ENCODE results near the gene ZYG11A. TPM values are rescaled to one million over a fixed set of nuclear protein-coding genes. Genes with fewer than 3 reads are reported as not detected.
"Not testable (repeated sequence)": the region's sequence is repeated elsewhere in the genome, so short reads cannot be mapped to it uniquely, and the experiment has no call there.

ZYG11A gene
- total and polyA plus RNA-seq, 2 donors from 2014 or later = 0.28 to 0.84 TPM

DNA sequence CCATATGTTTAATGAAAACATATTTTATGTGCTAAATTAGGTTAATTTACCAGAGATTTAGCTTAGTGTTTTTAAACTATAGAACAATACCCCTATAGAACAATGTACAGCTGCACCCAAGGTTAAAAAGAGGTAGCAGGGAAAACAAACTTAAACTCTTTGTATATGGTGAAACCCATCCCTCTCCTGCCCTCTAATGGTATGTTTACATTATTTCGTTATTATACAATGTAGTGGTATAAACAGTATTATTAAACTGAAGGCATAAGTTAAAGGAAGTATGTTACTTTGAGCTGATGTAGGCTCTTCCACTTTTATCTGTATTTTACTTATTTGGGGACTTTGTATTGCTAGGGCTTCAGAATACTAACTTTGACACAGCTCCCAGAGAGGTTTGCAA, 16.7 kb upstream of the ZYG11A start:
- TF ChIP-seq, protein P1, sequence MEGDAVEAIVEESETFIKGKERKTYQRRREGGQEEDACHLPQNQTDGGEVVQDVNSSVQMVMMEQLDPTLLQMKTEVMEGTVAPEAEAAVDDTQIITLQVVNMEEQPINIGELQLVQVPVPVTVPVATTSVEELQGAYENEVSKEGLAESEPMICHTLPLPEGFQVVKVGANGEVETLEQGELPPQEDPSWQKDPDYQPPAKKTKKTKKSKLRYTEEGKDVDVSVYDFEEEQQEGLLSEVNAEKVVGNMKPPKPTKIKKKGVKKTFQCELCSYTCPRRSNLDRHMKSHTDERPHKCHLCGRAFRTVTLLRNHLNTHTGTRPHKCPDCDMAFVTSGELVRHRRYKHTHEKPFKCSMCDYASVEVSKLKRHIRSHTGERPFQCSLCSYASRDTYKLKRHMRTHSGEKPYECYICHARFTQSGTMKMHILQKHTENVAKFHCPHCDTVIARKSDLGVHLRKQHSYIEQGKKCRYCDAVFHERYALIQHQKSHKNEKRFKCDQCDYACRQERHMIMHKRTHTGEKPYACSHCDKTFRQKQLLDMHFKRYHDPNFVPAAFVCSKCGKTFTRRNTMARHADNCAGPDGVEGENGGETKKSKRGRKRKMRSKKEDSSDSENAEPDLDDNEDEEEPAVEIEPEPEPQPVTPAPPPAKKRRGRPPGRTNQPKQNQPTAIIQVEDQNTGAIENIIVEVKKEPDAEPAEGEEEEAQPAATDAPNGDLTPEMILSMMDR (IDR thresholded peaks at IDR 0.05; ENCODE audit: borderline replicate concordance, extremely low read depth, insufficient read depth) = no peak
- DNase-seq (peak in 1 of 5 donors; percentile 9), FAIRE-seq (no peak)
- intact Hi-C loops (cut with DNase I) = no loop called here
- Histone ChIP-seq H3K36me3 (ENCODE audit: control insufficient read depth in 2 of 3, insufficient read depth in 3 of 3, low read length in 3 of 3) (peaks cover 2 to 13% (median 8%) of the 10 kb centered on the region in 3 donors), H3K27me3 (ENCODE audit: control insufficient read depth, insufficient read depth, low read length) (no peaks in the 10 kb centered on the region), H3K27ac (ENCODE audit: low read depth in 2 of 2, low read length in 2 of 2) (no peak overlapping the region), H3K9me3 (ENCODE audit: control insufficient read depth in 2 of 3, insufficient read depth in 1 of 3, low read length in 3 of 3) (no peaks in the 10 kb centered on the region), H3K9ac (ENCODE audit: low read length in 3 of 3) (no peak overlapping the region), H3K4me1 (ENCODE audit: control insufficient read depth in 2 of 3, insufficient read depth in 2 of 3, low read depth in 1 of 3, low read length in 3 of 3) (no peaks in the 10 kb centered on the region), H3K4me3 (ENCODE audit: low read length in 3 of 3) (no peak overlapping the region)

DNA sequence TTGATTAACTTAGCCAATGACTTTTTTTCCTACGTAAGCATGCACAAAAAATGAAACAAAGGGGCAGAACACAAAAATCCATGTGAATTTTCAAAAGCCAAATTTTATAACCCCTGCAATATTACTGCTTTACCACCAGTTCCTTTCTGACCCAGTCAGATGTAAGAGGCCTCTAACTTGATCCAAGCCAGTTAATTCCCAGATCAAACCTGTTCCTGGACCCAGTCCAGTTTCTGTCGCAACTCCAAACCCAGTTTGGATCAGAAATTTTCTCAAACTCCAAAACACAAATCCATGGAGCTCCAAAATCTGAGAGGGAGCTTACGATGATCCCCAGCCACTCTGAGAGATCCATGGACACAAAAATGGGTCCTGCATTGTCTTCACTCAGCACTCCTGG, 7.8 kb upstream of the ZYG11A start:
- no peak for DNase-seq
- Histone ChIP-seq H3K4me3 (ENCODE audit: low read length in 3 of 3) (no peak overlapping the region), H3K9ac (ENCODE audit: low read length in 3 of 3) (no peak overlapping the region), H3K4me1 (ENCODE audit: control insufficient read depth in 2 of 3, insufficient read depth in 2 of 3, low read depth in 1 of 3, low read length in 3 of 3) (no peaks in the 10 kb centered on the region), H3K27ac (ENCODE audit: low read depth in 2 of 2, low read length in 2 of 2) (no peak overlapping the region), H3K27me3 (ENCODE audit: control insufficient read depth, insufficient read depth, low read length) (no peaks in the 10 kb centered on the region), H3K36me3 (ENCODE audit: control insufficient read depth in 2 of 3, insufficient read depth in 3 of 3, low read length in 3 of 3) (no peaks in the 10 kb centered on the region), H3K9me3 (ENCODE audit: control insufficient read depth in 2 of 3, insufficient read depth in 1 of 3, low read length in 3 of 3) (no peaks in the 10 kb centered on the region)
- FAIRE-seq = no peak
- intact Hi-C loops (cut with DNase I) = no loop called here
- TF ChIP-seq, protein P1 (IDR thresholded peaks at IDR 0.05; ENCODE audit: borderline replicate concordance, extremely low read depth, insufficient read depth) = no peak

DNA sequence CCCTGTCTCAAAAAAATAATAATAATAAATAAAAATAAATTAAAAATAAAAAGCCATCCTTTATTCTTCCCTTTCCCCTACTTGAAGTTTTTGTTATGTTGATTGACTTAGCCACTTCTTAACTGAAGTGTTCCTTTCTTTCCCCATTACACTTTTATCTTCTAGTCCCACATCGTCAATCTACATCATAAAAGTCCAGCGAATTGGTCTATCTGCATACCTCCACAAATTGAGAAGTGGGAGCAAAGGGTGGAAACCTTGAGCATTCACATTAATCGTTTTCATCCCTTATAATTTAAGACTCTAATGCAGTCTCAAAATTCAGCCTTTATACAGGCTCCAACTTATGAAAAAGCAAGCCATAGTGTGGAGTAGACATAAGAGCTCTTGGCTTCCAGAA, 6.5 kb upstream of the ZYG11A start:
- H3K36me3 ChIP-seq (ENCODE audit: control insufficient read depth in 2 of 3, insufficient read depth in 3 of 3, low read length in 3 of 3) = no peaks in the 10 kb centered on the region
- H3K9me3 ChIP-seq (ENCODE audit: control insufficient read depth in 2 of 3, insufficient read depth in 1 of 3, low read length in 3 of 3) = no peaks in the 10 kb centered on the region
- intact Hi-C loops (cut with DNase I) = no loop called here
- FAIRE-seq = no peak
- H3K9ac ChIP-seq (ENCODE audit: low read length in 3 of 3) = no peak overlapping the region
- no peak overlapping the region for H3K27ac ChIP-seq (ENCODE audit: low read depth in 2 of 2, low read length in 2 of 2)
- TF ChIP-seq, protein P1 (IDR thresholded peaks at IDR 0.05; ENCODE audit: borderline replicate concordance, extremely low read depth, insufficient read depth) = no peak
- no peaks in the 10 kb centered on the region for H3K27me3 ChIP-seq (ENCODE audit: control insufficient read depth, insufficient read depth, low read length)
- H3K4me1 ChIP-seq (ENCODE audit: control insufficient read depth in 2 of 3, insufficient read depth in 2 of 3, low read depth in 1 of 3, low read length in 3 of 3) = no peaks in the 10 kb centered on the region
- H3K4me3 ChIP-seq (ENCODE audit: low read length in 3 of 3) = no peak overlapping the region
- no peak for DNase-seq

DNA sequence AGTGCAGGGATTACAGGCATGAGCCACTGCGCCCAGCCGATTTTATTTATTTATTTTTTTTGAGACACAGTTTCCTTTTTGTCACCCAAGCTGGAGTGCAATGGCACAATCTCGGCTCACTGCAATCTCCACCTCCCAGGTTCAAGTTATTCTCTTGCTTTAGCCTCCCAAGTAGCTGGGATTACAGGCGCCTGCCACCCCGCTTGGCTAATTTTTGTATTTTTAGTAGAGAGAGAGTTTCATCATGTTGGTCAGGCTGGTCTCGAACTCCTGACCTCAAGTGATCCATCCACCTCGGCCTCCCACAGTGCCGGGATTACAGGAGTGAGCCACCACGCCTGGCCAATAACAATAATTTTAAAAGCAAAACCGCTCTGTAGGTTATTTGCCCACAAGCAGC, 3.4 kb upstream of the ZYG11A start:
- H3K9me3 ChIP-seq (ENCODE audit: control insufficient read depth in 2 of 3, insufficient read depth in 1 of 3, low read length in 3 of 3); H3K4me3 ChIP-seq (ENCODE audit: low read length in 3 of 3); H3K9ac ChIP-seq (ENCODE audit: low read length in 3 of 3); FAIRE-seq; H3K27me3 ChIP-seq (ENCODE audit: control insufficient read depth, insufficient read depth, low read length); H3K27ac ChIP-seq (ENCODE audit: low read depth in 2 of 2, low read length in 2 of 2); intact Hi-C loops (cut with DNase I); DNase-seq; H3K4me1 ChIP-seq (ENCODE audit: control insufficient read depth in 2 of 3, insufficient read depth in 2 of 3, low read depth in 1 of 3, low read length in 3 of 3); H3K36me3 ChIP-seq (ENCODE audit: control insufficient read depth in 2 of 3, insufficient read depth in 3 of 3, low read length in 3 of 3): not testable (repeated sequence)

DNA sequence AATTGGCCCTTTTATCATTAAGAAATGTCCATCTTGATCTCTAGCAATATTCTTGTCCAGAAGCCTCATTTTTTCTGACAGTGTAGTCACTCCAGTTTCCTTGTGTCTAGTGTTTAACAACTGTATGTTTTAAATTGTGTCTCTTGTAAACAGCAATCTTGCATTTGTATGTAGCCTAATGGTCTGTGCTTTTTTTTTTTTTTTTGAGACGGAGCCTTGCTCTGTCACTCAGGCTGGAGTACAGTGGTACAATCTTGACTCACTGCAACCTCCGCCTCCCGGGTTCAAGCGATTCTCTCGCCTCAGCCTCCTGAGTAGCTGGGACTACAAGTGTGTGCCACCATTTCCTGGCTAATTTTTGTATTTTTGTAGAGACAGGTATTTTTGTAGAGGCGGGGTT, 2.6 kb downstream of the ZYG11A start:
- H3K36me3 ChIP-seq (ENCODE audit: control insufficient read depth in 2 of 3, insufficient read depth in 3 of 3, low read length in 3 of 3); DNase-seq; H3K9ac ChIP-seq (ENCODE audit: low read length in 3 of 3); H3K27me3 ChIP-seq (ENCODE audit: control insufficient read depth, insufficient read depth, low read length); H3K4me1 ChIP-seq (ENCODE audit: control insufficient read depth in 2 of 3, insufficient read depth in 2 of 3, low read depth in 1 of 3, low read length in 3 of 3); FAIRE-seq; H3K9me3 ChIP-seq (ENCODE audit: control insufficient read depth in 2 of 3, insufficient read depth in 1 of 3, low read length in 3 of 3); H3K27ac ChIP-seq (ENCODE audit: low read depth in 2 of 2, low read length in 2 of 2); intact Hi-C loops (cut with DNase I); H3K4me3 ChIP-seq (ENCODE audit: low read length in 3 of 3): not testable (repeated sequence)
